ENCODE data around the gene SLC29A2.
A peak's percentile ranks its signal among the peaks of the same experiment; 100 is the strongest.

The SLC29A2 gene

GRCh38 chr11:66313321-66314185 is 58.0 kb downstream of the SLC29A2 start:
- Histone ChIP-seq H3K9me3 (ENCODE audit: control insufficient read depth in 5 of 5, low read length in 5 of 5) (no peaks in the 10 kb centered on the region), H3K4me3 (ENCODE audit: low read depth in 1 of 5, low read length in 5 of 5) (peak overlapping the region; percentile 61 to 81 (median 70)), H3K27ac (ENCODE audit: low read depth, low read length) (peak overlapping the region; percentile 80), H3K4me1 (ENCODE audit: control insufficient read depth in 5 of 5, insufficient read depth in 5 of 5, low read length in 5 of 5) (peaks cover 12 to 66% (median 62%) of the 10 kb centered on the region in 5 donors), H3K9ac (ENCODE audit: low read length in 5 of 5) (peak overlapping the region; percentile 35 to 81 (median 72)), H3K36me3 (ENCODE audit: control insufficient read depth in 5 of 5, insufficient read depth in 5 of 5, low read length in 5 of 5) (no peaks in the 10 kb centered on the region), H3K27me3 (ENCODE audit: control insufficient read depth in 5 of 5, insufficient read depth in 4 of 5, low read length in 5 of 5) (no peaks in the 10 kb centered on the region)

DNA sequence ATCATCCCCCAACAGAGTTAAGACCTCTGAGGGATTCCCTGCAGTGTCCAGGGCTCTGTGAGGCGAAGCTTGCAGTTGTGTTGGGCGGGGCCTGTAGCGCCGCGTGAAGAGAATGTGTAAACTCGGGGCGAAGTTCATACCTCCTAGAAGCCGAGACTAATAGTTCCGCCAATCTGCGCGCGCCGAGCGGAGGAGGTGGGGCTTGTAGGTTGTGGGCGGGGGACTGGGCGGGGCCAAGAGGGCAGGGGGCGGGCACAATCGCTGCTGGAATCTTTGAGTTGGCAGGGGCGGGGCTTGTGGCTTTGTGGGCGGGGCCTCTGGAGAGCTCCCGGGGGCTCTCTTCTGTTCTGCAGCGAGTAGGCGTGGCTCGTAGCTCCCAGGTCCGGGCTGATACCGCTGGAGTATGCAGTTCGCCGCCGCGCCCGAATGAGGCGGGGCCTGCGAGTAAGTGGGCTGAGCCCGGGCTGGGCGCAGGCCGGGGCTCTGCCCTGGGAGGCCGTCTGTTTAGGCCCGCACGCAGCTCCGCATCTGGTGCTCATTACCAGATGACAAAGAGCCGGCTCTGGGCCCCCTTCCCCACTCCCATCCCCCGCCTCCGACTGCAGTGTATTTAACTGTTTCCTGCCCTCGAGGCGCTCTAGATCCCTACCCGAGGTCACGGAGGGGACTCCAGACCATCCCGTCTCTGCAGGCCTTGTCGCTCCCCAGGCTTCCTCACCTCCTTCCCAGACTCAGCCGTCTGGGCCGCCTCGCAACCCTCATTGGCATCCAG is 58.8 kb downstream of the SLC29A2 start:
- Histone ChIP-seq H3K4me3 (ENCODE audit: low read depth in 1 of 5, low read length in 5 of 5) (peak overlapping the region; percentile 72 to 86 (median 78)), H3K4me1 (ENCODE audit: control insufficient read depth in 5 of 5, insufficient read depth in 5 of 5, low read length in 5 of 5) (peaks cover 5 to 58% (median 54%) of the 10 kb centered on the region in 5 donors), H3K27me3 (ENCODE audit: control insufficient read depth in 5 of 5, insufficient read depth in 4 of 5, low read length in 5 of 5) (no peaks in the 10 kb centered on the region)

More for the DNA sequence above, 58.8 kb downstream of the SLC29A2 start:
- Histone ChIP-seq H3K27ac (ENCODE audit: low read depth, low read length) (peak overlapping the region; percentile 80), H3K36me3 (ENCODE audit: control insufficient read depth in 5 of 5, insufficient read depth in 5 of 5, low read length in 5 of 5) (no peaks in the 10 kb centered on the region), H3K9me3 (ENCODE audit: control insufficient read depth in 5 of 5, low read length in 5 of 5) (no peaks in the 10 kb centered on the region), H3K9ac (ENCODE audit: low read length in 5 of 5) (peak overlapping the region in 4 of 5 donors; percentile 58 to 80 (median 69))

Measured in subcutaneous abdominal adipose tissue (tissue), 5 donors.